GM12865 (cell line): ENCODE measurements around the gene COQ6.
"Not testable (repeated sequence)": the region's sequence is repeated elsewhere in the genome, so short reads cannot be mapped to it uniquely, and the experiment has no call there.

Source experiments
- DNase-seq: peaks from one replicate; pipeline ENCODE4 v3.0.0; 2010; ENCODE audit warnings: low read depth
- H3K4me3 ChIP-seq: 2 replicates; pipeline ENCODE4 v1.5.1; 2011; ENCODE audit warnings: mild to moderate bottlenecking, low read depth, low read length, control low read depth
- CTCF ChIP-seq: IDR thresholded peaks from 2 replicates; pipeline ENCODE4 v1.5.1; 2011; ENCODE audit warnings: low read length, control low read depth, low read depth, inconsistent platforms; ENCODE audit not compliant: insufficient read depth; ENCODE audit errors: missing control alignments

Gene COQ6

GRCh38 chr14:73949752-73950734 lies at the start of gene COQ6, which contains the start of gene FAM161B:
TSS of gene COQ6 (plus strand) at chr14:73950302. CDS start at chr14:73950333, 31 bp downstream.
TSS of gene FAM161B (minus strand) at chr14:73950094. CDS start at chr14:73950026, 68 bp downstream.
- peak; percentile 27 for TF ChIP-seq CTCF

GRCh38 chr14:73903028-73903427 lies 47.1 kb upstream of the COQ6 start:
- TF ChIP-seq CTCF, result no peak
- no peak overlapping the region for H3K4me3 ChIP-seq
- DNase-seq, result no peak

More at GRCh38 chr14:73949752-73950734, at the start of gene COQ6, which contains the start of gene FAM161B:
- peak; percentile 97 for DNase-seq
- H3K4me3 ChIP-seq, result peak within 1 kb of the TSS; percentile 86

- no peak for DNase-seq
- H3K4me3 ChIP-seq, result no peak overlapping the region
- TF ChIP-seq CTCF, result no peak
Observed at GRCh38 chr14:73909681-73910080, 40.4 kb upstream of the COQ6 start.

- TF ChIP-seq CTCF, result no peak
- no peak overlapping the region for H3K4me3 ChIP-seq
- no peak for DNase-seq
Observed at GRCh38 chr14:73913256-73913655, 36.8 kb upstream of the COQ6 start.

- no peak overlapping the region for H3K4me3 ChIP-seq
- no peak for DNase-seq
- no peak for TF ChIP-seq CTCF
Observed at GRCh38 chr14:73916324-73916723, 33.8 kb upstream of the COQ6 start.

- H3K4me3 ChIP-seq, DNase-seq: not testable (repeated sequence)
Observed at GRCh38 chr14:73919457-73919856, 30.6 kb upstream of the COQ6 start.

- no peak for TF ChIP-seq CTCF
- no peak overlapping the region for H3K4me3 ChIP-seq
- DNase-seq, result no peak
Observed at GRCh38 chr14:73924337-73924736, 25.8 kb upstream of the COQ6 start.
